Keratinocyte (primary cell): ENCODE results near the gene USP37.

Source experiments
- CTCF ChIP-seq, 3 experiments: IDR thresholded peaks in 1 of 3; conservative IDR thresholded peaks in 1 of 3; optimal IDR thresholded peaks in 1 of 3; 2 replicates in 2 of 3; 3 replicates in 1 of 3; pipeline versions ENCODE3 to v1.5.1; 2011; ENCODE audit warnings: low read length in 3 of 3, mild to moderate bottlenecking in 3 of 3, moderate library complexity in 2 of 3, control low read depth in 1 of 3, inconsistent platforms in 1 of 3; ENCODE audit not compliant: insufficient read depth in 2 of 3; ENCODE audit errors: extremely low read depth in 1 of 3
- EZH2 ChIP-seq: IDR thresholded peaks from one replicate; pipeline ENCODE4 v1.6.1; 2012; ENCODE audit warnings: inconsistent platforms, mild to moderate bottlenecking, low read length, moderate library complexity

GRCh38 chr2:218547978-218548377 lies 20.2 kb downstream of the USP37 start:
- TF ChIP-seq CTCF (optimal IDR thresholded peaks at IDR 0.05 in 1 of 3, IDR thresholded peaks at IDR 0.05 in 1 of 3, conservative IDR thresholded peaks at IDR 0.05 in 1 of 3; ENCODE audit: extremely low read depth in 1 of 3, insufficient read depth in 2 of 3, low read length in 3 of 3) (no peak), EZH2 (no peak)
